Measurements from ENCODE around the gene TCP11.

Gene TCP11

DNA sequence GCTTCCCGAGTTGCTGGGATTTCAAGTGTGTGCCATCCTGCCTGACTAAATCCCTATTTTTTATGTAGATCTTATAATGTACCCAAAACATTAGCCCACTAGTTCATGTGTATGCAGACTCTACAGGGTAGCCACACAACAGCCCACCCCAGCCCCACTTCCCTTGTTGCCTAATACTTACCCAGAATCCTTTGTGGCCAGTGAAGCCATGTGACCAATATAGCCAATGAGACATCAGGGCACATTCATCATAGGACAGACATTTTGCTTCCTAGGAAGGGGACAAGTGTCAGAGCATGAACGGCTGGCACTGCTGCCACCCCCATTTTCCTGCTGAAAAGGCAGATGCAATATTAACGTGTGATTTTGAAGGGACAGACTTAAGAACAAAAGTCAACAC is 36.0 kb upstream of the TCP11 start:
- DNase-seq (ENCODE audit: low read depth): peak; percentile 42
- TF ChIP-seq MYC (IDR thresholded peaks at IDR 0.05; ENCODE audit: low read depth, low read length) (no peak), POLR2A (IDR thresholded peaks at IDR 0.05; ENCODE audit: extremely low read depth, insufficient read length) (no peak)
- TF ChIP-seq, protein P1, sequence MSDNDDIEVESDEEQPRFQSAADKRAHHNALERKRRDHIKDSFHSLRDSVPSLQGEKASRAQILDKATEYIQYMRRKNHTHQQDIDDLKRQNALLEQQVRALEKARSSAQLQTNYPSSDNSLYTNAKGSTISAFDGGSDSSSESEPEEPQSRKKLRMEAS (IDR thresholded peaks at IDR 0.05; ENCODE audit: low read depth, low read length): no peak
- TF ChIP-seq, protein P2, sequence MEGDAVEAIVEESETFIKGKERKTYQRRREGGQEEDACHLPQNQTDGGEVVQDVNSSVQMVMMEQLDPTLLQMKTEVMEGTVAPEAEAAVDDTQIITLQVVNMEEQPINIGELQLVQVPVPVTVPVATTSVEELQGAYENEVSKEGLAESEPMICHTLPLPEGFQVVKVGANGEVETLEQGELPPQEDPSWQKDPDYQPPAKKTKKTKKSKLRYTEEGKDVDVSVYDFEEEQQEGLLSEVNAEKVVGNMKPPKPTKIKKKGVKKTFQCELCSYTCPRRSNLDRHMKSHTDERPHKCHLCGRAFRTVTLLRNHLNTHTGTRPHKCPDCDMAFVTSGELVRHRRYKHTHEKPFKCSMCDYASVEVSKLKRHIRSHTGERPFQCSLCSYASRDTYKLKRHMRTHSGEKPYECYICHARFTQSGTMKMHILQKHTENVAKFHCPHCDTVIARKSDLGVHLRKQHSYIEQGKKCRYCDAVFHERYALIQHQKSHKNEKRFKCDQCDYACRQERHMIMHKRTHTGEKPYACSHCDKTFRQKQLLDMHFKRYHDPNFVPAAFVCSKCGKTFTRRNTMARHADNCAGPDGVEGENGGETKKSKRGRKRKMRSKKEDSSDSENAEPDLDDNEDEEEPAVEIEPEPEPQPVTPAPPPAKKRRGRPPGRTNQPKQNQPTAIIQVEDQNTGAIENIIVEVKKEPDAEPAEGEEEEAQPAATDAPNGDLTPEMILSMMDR (IDR thresholded peaks at IDR 0.05; ENCODE audit: low read depth, low read length): no peak
- no peak overlapping the region for H3K4me3 ChIP-seq (ENCODE audit: low read depth, low read length)

DNA sequence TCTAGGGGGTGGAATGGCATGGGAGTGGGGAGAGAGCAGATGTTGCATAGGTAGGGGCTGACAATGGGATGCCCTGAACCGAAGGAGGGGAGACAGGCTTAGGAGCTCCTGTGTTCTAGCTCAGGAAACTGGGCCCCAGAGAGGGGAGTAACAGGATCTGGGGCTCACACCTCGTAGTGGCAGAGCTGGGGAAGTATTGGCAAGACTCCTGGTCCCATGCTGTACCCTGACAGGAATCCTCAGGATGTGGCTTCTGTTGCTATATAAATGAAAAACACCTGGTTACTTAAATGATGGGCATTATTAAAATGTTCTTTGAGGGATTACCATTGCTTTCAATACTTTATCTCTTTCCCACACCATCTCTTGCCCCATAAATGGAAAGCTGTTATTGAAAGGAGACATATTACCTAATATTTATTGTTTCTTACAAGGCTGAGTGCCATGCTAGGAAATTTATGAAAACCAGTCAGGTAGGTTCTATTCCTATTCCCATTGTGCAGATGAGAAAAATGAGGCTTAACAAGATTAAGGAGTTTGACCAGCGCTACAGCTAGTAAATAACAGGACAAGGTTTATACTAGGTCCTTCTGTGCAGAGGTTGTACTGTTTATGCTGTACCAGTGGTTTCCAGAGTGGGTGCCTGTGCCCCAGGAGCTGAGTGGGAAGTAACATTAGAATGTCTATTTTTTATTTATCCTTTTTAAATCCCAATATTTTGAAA is 35.3 kb upstream of the TCP11 start:
- H3K4me3 ChIP-seq (ENCODE audit: low read depth, low read length): no peak overlapping the region
- TF ChIP-seq, protein P1 (IDR thresholded peaks at IDR 0.05; ENCODE audit: low read depth, low read length): no peak
- TF ChIP-seq, protein P2 (IDR thresholded peaks at IDR 0.05; ENCODE audit: low read depth, low read length): no peak
- no peak for TF ChIP-seq POLR2A (IDR thresholded peaks at IDR 0.05; ENCODE audit: extremely low read depth, insufficient read length)
- no peak for TF ChIP-seq MYC (IDR thresholded peaks at IDR 0.05; ENCODE audit: low read depth, low read length)
- no peak for DNase-seq (ENCODE audit: low read depth)

DNA sequence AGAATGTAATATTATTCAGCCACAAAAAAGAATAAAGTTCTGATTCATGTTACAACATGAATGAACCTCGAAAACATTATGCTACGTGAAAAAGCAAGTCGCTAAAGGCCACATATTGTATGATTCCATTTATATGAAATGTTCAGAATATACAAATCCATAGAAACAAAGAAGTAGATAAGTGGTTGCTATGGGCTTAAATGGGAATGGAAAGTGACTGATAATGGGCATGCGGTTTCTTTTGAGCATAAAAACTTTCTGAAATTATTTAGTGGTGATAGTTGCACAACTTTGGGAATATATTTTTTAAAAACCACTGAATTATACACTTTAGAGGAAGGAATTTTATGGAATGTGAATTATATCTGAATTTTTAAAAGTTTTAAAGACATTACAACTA is 33.4 kb upstream of the TCP11 start:
- no peak for TF ChIP-seq POLR2A (IDR thresholded peaks at IDR 0.05; ENCODE audit: extremely low read depth, insufficient read length)
- TF ChIP-seq MYC (IDR thresholded peaks at IDR 0.05; ENCODE audit: low read depth, low read length): no peak
- TF ChIP-seq, protein P1 (IDR thresholded peaks at IDR 0.05; ENCODE audit: low read depth, low read length): no peak
- TF ChIP-seq, protein P2 (IDR thresholded peaks at IDR 0.05; ENCODE audit: low read depth, low read length): no peak
- DNase-seq (ENCODE audit: low read depth): no peak
- H3K4me3 ChIP-seq (ENCODE audit: low read depth, low read length): no peak overlapping the region

DNA sequence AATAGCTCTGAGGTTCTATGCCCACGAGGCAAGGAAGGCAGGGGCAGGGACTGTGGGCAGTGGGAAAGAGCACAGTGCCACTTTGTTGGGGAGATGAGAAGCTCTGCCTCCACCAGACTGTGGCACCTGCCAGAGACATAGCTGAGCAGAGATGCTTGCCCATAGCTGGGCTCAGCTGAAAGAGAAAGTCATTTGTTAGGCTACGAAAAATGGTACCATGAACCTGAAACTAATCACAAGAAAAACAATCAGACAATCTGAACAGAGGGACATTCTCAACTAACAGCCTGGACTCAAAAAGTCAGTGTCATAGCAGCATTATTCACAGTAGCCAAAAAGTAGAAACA is 32.9 kb upstream of the TCP11 start:
- TF ChIP-seq POLR2A (IDR thresholded peaks at IDR 0.05; ENCODE audit: extremely low read depth, insufficient read length) (no peak), MYC (IDR thresholded peaks at IDR 0.05; ENCODE audit: low read depth, low read length) (no peak)
- TF ChIP-seq, protein P2 (IDR thresholded peaks at IDR 0.05; ENCODE audit: low read depth, low read length): no peak
- TF ChIP-seq, protein P1 (IDR thresholded peaks at IDR 0.05; ENCODE audit: low read depth, low read length): no peak
- no peak for DNase-seq (ENCODE audit: low read depth)
- no peak overlapping the region for H3K4me3 ChIP-seq (ENCODE audit: low read depth, low read length)

DNA sequence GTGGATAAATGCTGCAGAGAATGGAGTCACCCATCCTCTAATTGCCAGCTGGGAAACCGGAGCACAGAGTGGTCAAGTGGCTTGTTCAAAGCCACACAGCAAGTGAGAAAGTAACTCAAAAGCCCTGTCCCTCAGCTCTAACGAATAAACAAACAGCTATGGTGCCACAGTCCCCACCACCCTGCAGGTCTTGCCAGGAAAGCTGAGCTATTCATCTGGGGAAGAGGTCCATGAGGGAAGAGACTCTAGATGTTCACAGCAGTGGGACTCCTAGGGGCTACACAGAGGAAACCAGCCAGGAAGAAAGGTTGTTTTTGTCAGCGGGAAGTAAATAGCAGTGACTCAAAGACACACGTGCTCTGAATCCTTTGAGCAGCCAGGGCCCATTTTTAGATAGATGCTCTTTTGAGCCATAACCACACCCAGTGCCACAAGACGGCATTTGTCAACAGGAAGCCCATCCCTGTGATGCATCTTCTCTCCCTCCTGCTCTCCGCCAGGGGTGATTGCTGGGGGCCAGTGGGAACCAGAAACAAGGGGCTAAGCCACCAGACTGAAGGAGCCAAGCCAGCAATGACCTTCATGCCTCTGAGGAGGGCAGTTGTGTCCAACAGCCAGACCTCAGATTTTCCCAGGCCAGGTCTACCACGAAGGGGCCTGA is 32.4 kb upstream of the TCP11 start:
- TF ChIP-seq, protein P1 (IDR thresholded peaks at IDR 0.05; ENCODE audit: low read depth, low read length): no peak
- TF ChIP-seq POLR2A (IDR thresholded peaks at IDR 0.05; ENCODE audit: extremely low read depth, insufficient read length): no peak
- TF ChIP-seq, protein P2 (IDR thresholded peaks at IDR 0.05; ENCODE audit: low read depth, low read length): no peak
- no peak for DNase-seq (ENCODE audit: low read depth)

More for the DNA sequence above, 32.4 kb upstream of the TCP11 start:
- no peak overlapping the region for H3K4me3 ChIP-seq (ENCODE audit: low read depth, low read length)
